ENCODE data around the gene COL4A2.

COL4A2 gene

DNA sequence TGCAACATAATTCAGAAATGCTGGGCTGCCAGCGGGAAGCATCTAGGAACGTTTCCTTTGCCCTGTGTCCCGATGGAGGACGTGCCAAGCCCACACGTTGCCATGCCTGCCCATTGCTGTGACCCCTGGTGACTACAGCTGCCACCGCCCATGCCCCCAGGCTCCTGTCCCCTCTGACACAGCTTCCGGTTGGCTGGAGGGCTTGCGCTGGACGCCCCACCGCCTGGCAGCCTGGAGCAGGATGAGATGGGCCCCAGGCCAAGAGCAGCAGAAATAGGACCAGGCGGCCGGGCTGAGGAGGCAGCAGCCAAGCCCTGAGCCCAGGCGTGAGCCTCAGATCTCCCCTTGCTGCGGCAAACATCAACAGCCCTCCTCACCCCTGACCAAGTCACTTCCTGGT lies 125.9 kb downstream of the COL4A2 start:
- H3K9ac ChIP-seq (ENCODE audit: low read length): no peak overlapping the region
- peaks cover 24% of the 10 kb centered on the region for H3K4me1 ChIP-seq (ENCODE audit: insufficient read depth, low read length)
- no peak overlapping the region for H3K4me3 ChIP-seq (ENCODE audit: low read depth in 1 of 2, low read length in 2 of 2)
- no peaks in the 10 kb centered on the region for H3K27me3 ChIP-seq (ENCODE audit: control insufficient read depth in 1 of 2, insufficient read depth in 2 of 2, low read length in 2 of 2)
- peak overlapping the region; percentile 45 for H3K27ac ChIP-seq (ENCODE audit: low read depth, low read length)
- H3K36me3 ChIP-seq (ENCODE audit: insufficient read depth, low read length): peaks cover 83% of the 10 kb centered on the region
- H3K9me3 ChIP-seq (ENCODE audit: low read length): no peaks in the 10 kb centered on the region

DNA sequence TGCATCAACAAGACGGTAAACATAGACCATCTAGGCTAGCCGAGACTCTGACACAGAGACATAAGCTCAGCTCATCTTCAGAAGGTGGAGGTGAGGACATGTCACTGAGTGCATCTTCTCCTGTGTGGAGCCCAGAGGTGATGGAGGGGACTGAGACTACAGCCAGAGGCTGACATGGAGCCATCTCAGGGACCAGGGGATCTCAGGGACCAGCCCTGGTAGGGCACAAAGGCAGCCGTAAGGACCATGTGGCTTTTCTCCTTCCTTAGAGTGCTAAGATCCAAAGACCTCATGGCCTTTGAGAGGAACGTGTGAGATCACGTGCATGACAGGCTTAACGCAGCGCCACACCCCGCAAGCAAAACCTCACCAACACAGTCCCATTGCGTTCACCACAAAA lies 127.5 kb downstream of the COL4A2 start:
- Histone ChIP-seq H3K9ac (ENCODE audit: low read length) (no peak overlapping the region), H3K9me3 (ENCODE audit: low read length) (no peaks in the 10 kb centered on the region), H3K4me3 (ENCODE audit: low read depth in 1 of 2, low read length in 2 of 2) (no peak overlapping the region), H3K27ac (ENCODE audit: low read depth, low read length) (no peak overlapping the region), H3K4me1 (ENCODE audit: insufficient read depth, low read length) (peaks cover 22% of the 10 kb centered on the region), H3K27me3 (ENCODE audit: control insufficient read depth in 1 of 2, insufficient read depth in 2 of 2, low read length in 2 of 2) (no peaks in the 10 kb centered on the region), H3K36me3 (ENCODE audit: insufficient read depth, low read length) (peaks cover 81% of the 10 kb centered on the region)

DNA sequence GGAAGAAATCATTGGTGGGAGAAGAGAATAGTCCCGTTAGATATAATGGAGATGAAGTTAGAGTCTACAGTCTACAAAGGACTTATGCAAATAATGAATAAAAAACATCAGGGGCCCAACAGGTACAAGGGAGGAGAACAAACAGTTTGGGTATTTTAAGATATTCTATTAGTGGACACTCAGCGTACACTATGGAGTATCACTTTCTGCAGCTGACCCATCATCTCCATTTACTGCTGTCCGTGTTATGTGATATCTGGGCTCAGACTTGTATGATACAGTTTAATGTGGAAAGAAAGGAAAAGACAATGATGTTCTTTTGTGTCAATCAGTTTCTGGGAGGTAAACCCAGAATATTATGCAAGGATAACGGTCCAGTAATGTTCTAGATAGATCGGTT lies 128.2 kb downstream of the COL4A2 start:
- no peaks in the 10 kb centered on the region for H3K27me3 ChIP-seq (ENCODE audit: control insufficient read depth in 1 of 2, insufficient read depth in 2 of 2, low read length in 2 of 2)
- H3K4me1 ChIP-seq (ENCODE audit: insufficient read depth, low read length): peaks cover 22% of the 10 kb centered on the region
- no peak overlapping the region for H3K9ac ChIP-seq (ENCODE audit: low read length)
- no peak overlapping the region for H3K27ac ChIP-seq (ENCODE audit: low read depth, low read length)
- no peak overlapping the region for H3K4me3 ChIP-seq (ENCODE audit: low read depth in 1 of 2, low read length in 2 of 2)
- H3K36me3 ChIP-seq (ENCODE audit: insufficient read depth, low read length): peaks cover 84% of the 10 kb centered on the region
- H3K9me3 ChIP-seq (ENCODE audit: low read length): no peaks in the 10 kb centered on the region

DNA sequence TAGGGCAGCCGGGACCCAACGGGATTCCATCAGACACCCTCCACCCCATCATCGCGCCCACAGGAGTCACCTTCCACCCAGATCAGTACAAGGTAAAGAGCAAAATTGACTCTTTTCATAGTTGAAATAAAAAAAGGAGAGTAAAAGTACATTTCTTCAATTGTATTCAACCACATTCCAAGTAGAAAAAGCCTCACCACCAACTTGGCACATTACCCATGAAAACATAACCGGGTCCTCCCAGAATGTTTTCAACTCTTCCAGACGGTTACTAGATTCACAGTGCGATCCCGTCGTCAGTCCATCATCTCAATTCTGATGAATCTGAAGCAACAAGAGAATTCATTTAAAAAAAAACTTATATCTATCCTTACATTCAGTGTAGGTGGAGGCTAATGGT lies 129.2 kb downstream of the COL4A2 start:
- Histone ChIP-seq H3K4me3 (ENCODE audit: low read depth in 1 of 2, low read length in 2 of 2) (no peak overlapping the region), H3K4me1 (ENCODE audit: insufficient read depth, low read length) (peaks cover 22% of the 10 kb centered on the region), H3K9ac (ENCODE audit: low read length) (no peak overlapping the region), H3K27ac (ENCODE audit: low read depth, low read length) (no peak overlapping the region), H3K9me3 (ENCODE audit: low read length) (no peaks in the 10 kb centered on the region), H3K27me3 (ENCODE audit: control insufficient read depth in 1 of 2, insufficient read depth in 2 of 2, low read length in 2 of 2) (no peaks in the 10 kb centered on the region), H3K36me3 (ENCODE audit: insufficient read depth, low read length) (peaks cover 82% of the 10 kb centered on the region)

DNA sequence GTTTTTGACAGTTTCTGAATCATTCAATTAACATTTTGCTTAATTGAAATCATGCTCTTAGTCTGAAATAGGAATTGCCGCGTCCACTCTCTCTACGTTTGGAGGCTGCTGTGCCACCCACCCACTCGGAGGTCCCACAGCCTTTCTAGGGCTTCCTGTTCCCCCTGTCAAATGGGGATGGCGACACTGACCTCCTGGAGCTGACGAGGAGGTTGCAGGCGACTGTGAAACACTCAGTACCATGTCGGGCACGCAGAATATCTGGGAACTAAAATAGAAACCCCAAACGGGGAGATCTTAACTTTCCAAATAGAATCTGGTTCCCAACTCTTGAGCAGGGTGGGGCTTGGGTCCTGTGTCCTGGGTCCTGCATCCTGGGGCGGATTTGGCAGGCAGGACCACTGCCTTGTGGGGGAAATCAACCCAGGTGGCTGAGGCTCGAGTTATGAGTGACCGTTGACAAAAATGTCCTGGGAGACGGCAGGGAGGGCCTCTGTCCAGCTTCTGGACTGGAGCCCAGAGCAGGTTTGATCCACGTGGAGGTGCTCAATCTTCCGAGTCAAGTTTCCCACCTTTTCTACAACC lies 129.8 kb downstream of the COL4A2 start:
- no peak overlapping the region for H3K9ac ChIP-seq (ENCODE audit: low read length)
- H3K4me1 ChIP-seq (ENCODE audit: insufficient read depth, low read length): peaks cover 22% of the 10 kb centered on the region
- no peaks in the 10 kb centered on the region for H3K27me3 ChIP-seq (ENCODE audit: control insufficient read depth in 1 of 2, insufficient read depth in 2 of 2, low read length in 2 of 2)
- H3K4me3 ChIP-seq (ENCODE audit: low read depth in 1 of 2, low read length in 2 of 2): no peak overlapping the region
- H3K27ac ChIP-seq (ENCODE audit: low read depth, low read length): no peak overlapping the region
- peaks cover 80% of the 10 kb centered on the region for H3K36me3 ChIP-seq (ENCODE audit: insufficient read depth, low read length)
- no peaks in the 10 kb centered on the region for H3K9me3 ChIP-seq (ENCODE audit: low read length)

DNA sequence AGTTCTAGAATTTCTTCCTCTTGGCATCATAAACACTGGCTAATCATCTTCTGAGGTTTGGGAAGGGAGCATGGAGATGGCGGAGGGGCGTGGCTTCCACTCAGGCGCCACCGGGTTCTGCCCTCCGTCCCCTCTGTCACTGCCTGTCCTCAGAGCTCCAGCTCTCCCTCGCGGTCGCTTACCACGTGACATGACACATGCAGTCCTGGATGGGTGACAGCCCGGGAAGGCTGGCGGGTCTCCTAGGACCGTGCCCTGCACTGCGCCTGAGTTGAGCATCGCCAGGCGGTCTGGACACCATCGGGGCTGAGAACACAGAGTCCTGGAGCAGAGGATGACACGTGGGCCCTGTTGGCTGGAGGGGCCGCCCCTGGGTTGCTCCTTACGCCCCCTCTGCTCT lies 131.1 kb downstream of the COL4A2 start:
- H3K36me3 ChIP-seq (ENCODE audit: insufficient read depth, low read length): peaks cover 82% of the 10 kb centered on the region

DNA sequence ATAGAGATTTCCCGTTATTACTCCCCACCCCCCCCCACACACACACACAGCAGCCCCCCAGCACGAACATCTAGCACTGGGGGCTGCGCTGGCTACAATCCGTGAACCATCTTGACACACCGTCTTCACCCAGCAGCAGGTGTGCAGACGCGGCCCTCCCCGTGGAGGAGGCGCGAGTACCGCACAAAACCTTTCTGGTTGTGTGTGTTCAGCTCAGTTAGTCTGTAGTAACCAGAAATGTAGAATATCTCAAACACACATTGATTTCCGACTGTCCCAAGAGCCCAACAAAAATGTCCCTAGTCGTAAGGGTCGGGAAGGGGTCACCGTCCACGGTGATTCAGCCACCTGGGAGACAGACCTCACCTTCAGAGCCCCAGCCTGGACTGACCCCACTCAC lies 131.7 kb downstream of the COL4A2 start:
- Histone ChIP-seq H3K36me3 (ENCODE audit: insufficient read depth, low read length) (peaks cover 78% of the 10 kb centered on the region), H3K4me1 (ENCODE audit: insufficient read depth, low read length) (peaks cover 18% of the 10 kb centered on the region), H3K9me3 (ENCODE audit: low read length) (no peaks in the 10 kb centered on the region), H3K4me3 (ENCODE audit: low read depth in 1 of 2, low read length in 2 of 2) (no peak overlapping the region), H3K27me3 (ENCODE audit: control insufficient read depth in 1 of 2, insufficient read depth in 2 of 2, low read length in 2 of 2) (no peaks in the 10 kb centered on the region), H3K27ac (ENCODE audit: low read depth, low read length) (no peak overlapping the region), H3K9ac (ENCODE audit: low read length) (no peak overlapping the region)

More for the DNA sequence above, 131.1 kb downstream of the COL4A2 start:
- Histone ChIP-seq H3K9ac (ENCODE audit: low read length) (no peak overlapping the region), H3K27me3 (ENCODE audit: control insufficient read depth in 1 of 2, insufficient read depth in 2 of 2, low read length in 2 of 2) (no peaks in the 10 kb centered on the region), H3K4me3 (ENCODE audit: low read depth in 1 of 2, low read length in 2 of 2) (no peak overlapping the region), H3K9me3 (ENCODE audit: low read length) (no peaks in the 10 kb centered on the region), H3K27ac (ENCODE audit: low read depth, low read length) (no peak overlapping the region), H3K4me1 (ENCODE audit: insufficient read depth, low read length) (peaks cover 18% of the 10 kb centered on the region)

DNA sequence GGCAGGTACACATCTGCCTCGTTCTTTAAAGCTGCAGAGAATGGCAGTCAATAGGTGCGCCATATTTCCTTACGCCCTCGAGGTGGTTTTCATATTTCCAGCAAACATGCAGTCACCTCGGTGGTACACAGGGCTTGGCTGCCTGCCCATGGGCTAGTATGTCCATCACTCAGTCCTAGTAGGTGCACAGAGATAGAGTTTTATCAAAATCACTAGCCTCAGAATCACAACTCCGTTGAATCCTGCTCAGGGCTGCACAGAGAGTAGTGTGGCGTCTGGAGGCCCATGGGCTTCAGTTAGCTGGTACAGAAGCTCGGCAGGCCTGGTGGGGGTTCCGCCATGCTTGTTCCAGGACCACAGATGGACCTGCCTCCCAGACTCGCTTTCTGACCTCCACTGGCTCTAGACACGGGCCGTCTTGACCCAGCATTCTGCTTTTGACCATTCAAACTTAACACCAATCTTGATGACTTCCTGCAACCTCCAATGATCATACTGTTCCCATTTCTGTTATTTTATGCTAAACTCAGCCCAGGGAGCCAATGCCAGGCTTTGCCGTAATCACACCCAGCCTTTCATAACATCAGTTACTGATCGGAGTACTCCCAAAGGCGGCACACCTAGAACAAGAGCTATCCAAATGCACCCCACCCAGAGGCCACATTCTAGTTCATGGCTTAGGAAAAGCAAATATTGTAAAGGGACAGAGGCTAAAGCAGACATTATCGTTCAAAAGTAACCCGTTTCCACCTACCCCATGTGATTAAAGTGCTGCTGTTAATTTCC lies 134.1 kb downstream of the COL4A2 start:
- H3K4me3 ChIP-seq (ENCODE audit: low read depth in 1 of 2, low read length in 2 of 2): no peak overlapping the region
- no peak overlapping the region for H3K27ac ChIP-seq (ENCODE audit: low read depth, low read length)
- H3K9ac ChIP-seq (ENCODE audit: low read length): no peak overlapping the region
- peaks cover 18% of the 10 kb centered on the region for H3K4me1 ChIP-seq (ENCODE audit: insufficient read depth, low read length)
- no peaks in the 10 kb centered on the region for H3K9me3 ChIP-seq (ENCODE audit: low read length)
- peaks cover 75% of the 10 kb centered on the region for H3K36me3 ChIP-seq (ENCODE audit: insufficient read depth, low read length)
- H3K27me3 ChIP-seq (ENCODE audit: control insufficient read depth in 1 of 2, insufficient read depth in 2 of 2, low read length in 2 of 2): no peaks in the 10 kb centered on the region

DNA sequence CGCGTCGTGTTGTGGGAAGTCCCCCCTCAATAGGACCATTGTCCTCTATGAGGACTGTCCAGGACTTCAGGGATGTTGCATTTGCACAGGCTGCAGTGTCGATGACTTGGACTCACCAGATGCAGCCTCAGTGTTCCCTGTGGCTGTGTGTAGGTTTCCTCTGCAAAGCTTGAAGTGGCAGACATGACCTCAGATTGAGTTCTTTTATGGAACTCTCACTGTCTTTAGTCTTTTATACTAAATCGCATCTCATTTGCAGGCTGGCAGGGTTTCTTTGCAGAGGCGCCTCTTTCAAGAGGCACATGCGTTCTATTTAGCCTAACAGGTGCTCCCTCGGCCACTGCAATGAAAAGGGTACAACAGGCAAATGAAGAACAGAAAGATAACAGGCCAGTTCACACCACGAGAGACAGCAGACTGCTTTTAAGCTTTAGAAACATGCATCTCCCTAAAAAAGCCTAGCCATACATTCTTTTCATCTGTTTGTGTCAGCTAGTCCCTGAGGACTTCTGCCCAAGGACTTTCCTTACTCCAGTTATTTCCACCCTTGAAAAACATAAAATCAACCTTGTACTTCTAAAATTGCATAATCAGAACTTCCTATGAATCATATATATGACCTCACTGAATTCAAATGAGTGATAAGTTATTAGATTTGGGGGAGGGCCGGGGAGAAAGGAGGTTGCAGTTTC lies 136.0 kb downstream of the COL4A2 start:
- no peaks in the 10 kb centered on the region for H3K9me3 ChIP-seq (ENCODE audit: low read length)
- H3K9ac ChIP-seq (ENCODE audit: low read length): no peak overlapping the region
- peaks cover 27% of the 10 kb centered on the region for H3K4me1 ChIP-seq (ENCODE audit: insufficient read depth, low read length)
- H3K27ac ChIP-seq (ENCODE audit: low read depth, low read length): peak overlapping the region; percentile 61
- H3K4me3 ChIP-seq (ENCODE audit: low read depth in 1 of 2, low read length in 2 of 2): no peak overlapping the region
- no peaks in the 10 kb centered on the region for H3K27me3 ChIP-seq (ENCODE audit: control insufficient read depth in 1 of 2, insufficient read depth in 2 of 2, low read length in 2 of 2)
- peaks cover 72% of the 10 kb centered on the region for H3K36me3 ChIP-seq (ENCODE audit: insufficient read depth, low read length)

DNA sequence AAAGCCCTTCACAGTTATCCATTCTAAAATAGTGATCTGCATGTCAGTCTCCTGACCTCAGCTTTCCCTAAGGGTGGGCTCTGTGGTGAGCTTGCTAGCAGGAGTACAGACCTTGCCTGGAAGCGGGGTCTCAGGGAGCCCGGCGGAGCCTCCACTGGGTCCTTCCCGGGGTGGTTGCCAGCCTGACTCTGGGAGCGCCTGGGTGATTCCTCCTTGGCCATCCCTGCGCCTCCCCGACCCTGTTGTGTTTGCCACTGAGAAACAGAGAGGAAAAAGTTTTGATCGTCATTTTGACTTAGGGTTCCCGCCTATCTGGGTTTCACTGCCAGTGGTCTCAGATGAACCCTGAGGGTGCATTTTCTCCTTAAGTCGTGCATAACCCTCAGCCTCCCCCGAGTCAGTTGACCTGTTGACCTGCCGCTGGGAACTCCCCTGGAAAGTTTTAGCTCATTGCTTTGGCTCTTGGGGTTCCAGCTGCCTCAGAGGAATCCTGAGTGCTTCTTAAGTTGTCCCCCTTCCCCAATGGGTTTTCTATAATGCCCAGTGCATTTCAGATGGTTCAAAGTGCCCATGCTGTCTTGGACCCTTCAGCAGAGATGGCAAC lies 136.6 kb downstream of the COL4A2 start:
- peak overlapping the region; percentile 61 for H3K27ac ChIP-seq (ENCODE audit: low read depth, low read length)
- H3K9ac ChIP-seq (ENCODE audit: low read length): no peak overlapping the region
- H3K36me3 ChIP-seq (ENCODE audit: insufficient read depth, low read length): peaks cover 72% of the 10 kb centered on the region
- H3K4me1 ChIP-seq (ENCODE audit: insufficient read depth, low read length): peaks cover 32% of the 10 kb centered on the region
- H3K9me3 ChIP-seq (ENCODE audit: low read length): no peaks in the 10 kb centered on the region
- no peaks in the 10 kb centered on the region for H3K27me3 ChIP-seq (ENCODE audit: control insufficient read depth in 1 of 2, insufficient read depth in 2 of 2, low read length in 2 of 2)
- H3K4me3 ChIP-seq (ENCODE audit: low read depth in 1 of 2, low read length in 2 of 2): no peak overlapping the region

DNA sequence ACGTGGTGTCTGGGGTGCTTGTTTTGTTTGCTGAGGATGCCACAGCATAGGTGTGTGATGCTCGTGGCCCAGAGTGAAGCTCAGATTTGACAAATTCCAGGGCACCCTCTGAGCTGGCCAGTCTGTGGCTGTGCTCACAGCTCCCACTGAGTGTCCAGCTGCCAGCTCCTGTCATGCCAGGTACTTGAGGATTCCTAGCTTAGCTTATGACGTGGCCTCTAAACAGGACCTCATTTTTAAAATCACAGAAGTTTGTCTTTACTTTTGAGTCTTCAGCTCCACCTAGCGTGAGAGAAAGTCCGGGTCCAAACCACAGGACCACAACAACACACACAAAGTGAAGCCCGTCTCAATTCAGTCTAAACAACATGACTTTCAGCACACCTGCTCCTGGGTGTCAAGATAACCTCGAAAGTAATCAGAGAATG lies 137.2 kb downstream of the COL4A2 start:
- H3K9ac ChIP-seq (ENCODE audit: low read length): no peak overlapping the region
- peaks cover 71% of the 10 kb centered on the region for H3K36me3 ChIP-seq (ENCODE audit: insufficient read depth, low read length)
- no peaks in the 10 kb centered on the region for H3K27me3 ChIP-seq (ENCODE audit: control insufficient read depth in 1 of 2, insufficient read depth in 2 of 2, low read length in 2 of 2)
- H3K4me1 ChIP-seq (ENCODE audit: insufficient read depth, low read length): peaks cover 32% of the 10 kb centered on the region
- no peaks in the 10 kb centered on the region for H3K9me3 ChIP-seq (ENCODE audit: low read length)
- H3K27ac ChIP-seq (ENCODE audit: low read depth, low read length): peak overlapping the region; percentile 61
- no peak overlapping the region for H3K4me3 ChIP-seq (ENCODE audit: low read depth in 1 of 2, low read length in 2 of 2)
